HCT116 (cell line): ENCODE data around the gene ICOS. TPM values are rescaled to one million over a fixed set of nuclear protein-coding genes. Genes with fewer than 3 reads are reported as not detected.

Experiments used
- ATAC-seq: fragments of 200-7000 bp; cut with Tn5 transposase; 2 replicates; pipeline ENCODE4 v1.9.1; 2020; ENCODE audit warnings: mild to moderate bottlenecking, moderate library complexity
- BruUV-seq: library from RNA; stranded (reverse); fragments of 400-500 nt; replicated peaks from 2 replicates; lab custom pipeline; 2021; lab: Mats Ljungman, UMichigan
- CTCF ChIA-PET: fragments of 300-600 bp; sonication (Branson Sonifier 250); formaldehyde crosslinking; loops from one replicate; lab custom pipeline; 2021; ENCODE audit warnings: antibody characterized with exemption; lab: Charles Lee
- POLR2A ChIA-PET: fragments of 300-600, 350-600 bp; sonication (Branson Sonifier 250); formaldehyde crosslinking; loops from one replicate; lab custom pipeline; 2021; ENCODE audit warnings: antibody characterized with exemption; lab: Charles Lee
- RAD21 ChIA-PET, 2 experiments: fragments of 300-600 bp; sonication (Branson Sonifier 250); formaldehyde crosslinking; loops; one replicate each; lab custom pipeline; 2023; ENCODE audit warnings: low total read pairs in 2 of 2; ENCODE audit not compliant: uncharacterized antibody in 2 of 2, unreplicated experiment in 2 of 2, low non-redundant PET in 1 of 2; lab: Charles Lee
- DNase-seq: peaks from one replicate; pipeline ENCODE4 v3.0.0-alpha.2; 2010; ENCODE audit warnings: low read depth, low spot score
- H2AFZ ChIP-seq: fragments of 200-600 bp; shearing (Covaris generic), sonication (generic); 2 replicates; pipeline ENCODE4 v1.6.1; 2017; ENCODE audit warnings: low read depth, mixed run types, mixed read lengths, antibody characterized with exemption, low read length; ENCODE audit not compliant: poor library complexity, severe bottlenecking
- H3K27ac ChIP-seq: 2 replicates; pipeline ENCODE4 v1.5.1; 2012; ENCODE audit warnings: low read depth, low read length
- H3K27me3 ChIP-seq: fragments of 200-600 bp; sonication (generic); 2 replicates; pipeline ENCODE4 v1.6.1; 2016; ENCODE audit warnings: mixed run types, low read length, mixed read lengths; ENCODE audit not compliant: insufficient read depth
- H3K36me3 ChIP-seq, 2 experiments: fragments of 200-500 bp in 1 of 2; fragments of 200-600 bp in 1 of 2; sonication (Bioruptor generic) in 1 of 2; sonication (generic) in 1 of 2; 2 replicates each; pipeline versions ENCODE4 v1.5.1 to v1.6.1; 2014 to 2016; ENCODE audit warnings: low read length in 2 of 2, inconsistent platforms in 1 of 2, mixed read lengths in 1 of 2, mixed run types in 1 of 2; ENCODE audit not compliant: insufficient read depth in 2 of 2, control insufficient read depth in 1 of 2
- H3K4me1 ChIP-seq, 2 experiments: fragments of 200-600 bp in 1 of 2; sonication (generic) in 1 of 2; 2 replicates each; pipeline versions ENCODE4 v1.5.1 to v1.6.1; 2012 to 2017; ENCODE audit warnings: low read length in 2 of 2, inconsistent platforms in 1 of 2, mild to moderate bottlenecking in 1 of 2, mixed read lengths in 1 of 2, mixed run types in 1 of 2, moderate library complexity in 1 of 2; ENCODE audit not compliant: insufficient read depth in 2 of 2, control insufficient read depth in 1 of 2
- H3K4me2 ChIP-seq: fragments of 200-600 bp; sonication (generic); 2 replicates; pipeline ENCODE4 v1.6.1; 2017; ENCODE audit warnings: mixed run types, low read length, mixed read lengths
- H3K4me3 ChIP-seq, 2 experiments: fragments of 200-600 bp in 1 of 2; sonication (generic) in 1 of 2; replicated peaks in 1 of 2; 2 replicates each; pipeline ENCODE4 v1.5.1; 2011 to 2016; ENCODE audit warnings: low read length in 2 of 2, control low read depth in 1 of 2, low read depth in 1 of 2, mild to moderate bottlenecking in 1 of 2, mixed read lengths in 1 of 2, mixed run types in 1 of 2
- H3K79me2 ChIP-seq: fragments of 200-600 bp; sonication (generic); 2 replicates; pipeline ENCODE4 v1.6.1; 2017; ENCODE audit warnings: mild to moderate bottlenecking, mixed run types, low read length, moderate library complexity, mixed read lengths; ENCODE audit not compliant: insufficient read depth
- H3K9ac ChIP-seq: fragments of 200-600 bp; sonication (generic); 2 replicates; pipeline ENCODE4 v1.6.1; 2016; ENCODE audit warnings: low read length, mixed read lengths
- H3K9me2 ChIP-seq: fragments of 200-600 bp; sonication (generic), shearing (Covaris generic); 2 replicates; pipeline ENCODE4 v1.6.1; 2017; ENCODE audit warnings: mixed run types, mild to moderate bottlenecking, moderate library complexity; ENCODE audit not compliant: insufficient read depth
- H3K9me3 ChIP-seq, 2 experiments: fragments of 200-500 bp in 1 of 2; fragments of 200-600 bp in 1 of 2; sonication (Bioruptor generic) in 1 of 2; sonication (generic) in 1 of 2; 2 replicates each; pipeline ENCODE4 v1.6.1; 2014 to 2017; ENCODE audit warnings: low read length in 2 of 2, mixed read lengths in 2 of 2, inconsistent platforms in 1 of 2, low read depth in 1 of 2, mild to moderate bottlenecking in 1 of 2, mixed run types in 1 of 2, moderate library complexity in 1 of 2; ENCODE audit not compliant: control insufficient read depth in 1 of 2, insufficient read depth in 1 of 2
- H4K20me1 ChIP-seq: fragments of 200-600 bp; sonication (generic), shearing (Covaris generic); 2 replicates; pipeline ENCODE4 v1.6.1; 2017; ENCODE audit warnings: mixed run types, mild to moderate bottlenecking, moderate library complexity; ENCODE audit not compliant: insufficient read depth
- ATF3 ChIP-seq: IDR thresholded peaks from 2 replicates; pipeline ENCODE4 v1.6.1; 2012
- CEBPB ChIP-seq: IDR thresholded peaks from 2 replicates; pipeline ENCODE4 v1.6.1; 2012; ENCODE audit warnings: low read depth
- EZH2phosphoT487 ChIP-seq: fragments of 200-600 bp; IDR thresholded peaks from 2 replicates; pipeline ENCODE4 v1.6.1; 2018; ENCODE audit warnings: antibody characterized with exemption, borderline replicate concordance
- JUND ChIP-seq: IDR thresholded peaks from 2 replicates; pipeline ENCODE4 v1.6.1; 2012
- MAX ChIP-seq: IDR thresholded peaks from 2 replicates; pipeline ENCODE4 v1.6.1; 2012
- POLR2A ChIP-seq: IDR thresholded peaks from 2 replicates; pipeline ENCODE4 v1.7.0; 2011; ENCODE audit warnings: borderline replicate concordance; ENCODE audit not compliant: insufficient read depth, insufficient read length; ENCODE audit errors: extremely low read depth
- POLR2AphosphoS5 ChIP-seq: IDR thresholded peaks from 2 replicates; pipeline ENCODE4 v1.6.1; 2011; ENCODE audit warnings: mild to moderate bottlenecking, low read depth, low read length, moderate library complexity
- RAD21 ChIP-seq: IDR thresholded peaks from 2 replicates; pipeline ENCODE4 v1.6.1; 2012; ENCODE audit warnings: low read depth, mild to moderate bottlenecking
- REST ChIP-seq: IDR thresholded peaks from 2 replicates; pipeline ENCODE4 v1.6.1; 2012; ENCODE audit warnings: low read depth
- intact Hi-C: fragments of 100-400 bp; cut with micrococcal nuclease; formaldehyde crosslinking; loops from 2 replicates; pipeline ENCODE4 v1.10.0; 2022
- total RNA-seq: library from RNA; stranded (reverse); gene quantifications from one replicate; pipeline ENCODE4 v1.2.1, GENCODE V29; 2021; ENCODE audit not compliant: unreplicated experiment

ICOS gene
- total RNA-seq, 1 experiment from 2014 or later = not detected

GRCh38 chr2:203975912-203976311 lies 39.3 kb downstream of the ICOS start:
- no peak overlapping the region for H3K4me3 ChIP-seq
- TF ChIP-seq EZH2phosphoT487 = no peak
- TF ChIP-seq JUND = no peak
- no peak for TF ChIP-seq RAD21
- TF ChIP-seq POLR2A = no peak
- no peak for TF ChIP-seq ATF3
- TF ChIP-seq MAX = no peak
- no peak for TF ChIP-seq POLR2AphosphoS5
- no peak for TF ChIP-seq REST
- TF ChIP-seq CEBPB = no peak
- no peaks in the 10 kb centered on the region for H3K9me3 ChIP-seq
- no peaks in the 10 kb centered on the region for H4K20me1 ChIP-seq
- no peak overlapping the region for H3K27ac ChIP-seq
- H3K4me2 ChIP-seq = no peak overlapping the region
- DNase-seq (no peak), ATAC-seq (no peak)
- H3K9ac ChIP-seq = no peak overlapping the region
- intact Hi-C loops = no loop called here
- CTCF ChIA-PET = no interaction called here
- H3K27me3 ChIP-seq = peaks cover 21% of the 10 kb centered on the region
- no peaks in the 10 kb centered on the region for H3K36me3 ChIP-seq
- POLR2A ChIA-PET = no interaction called here
- no peaks in the 10 kb centered on the region for H3K79me2 ChIP-seq
- H2AFZ ChIP-seq = no peak overlapping the region
- H3K4me1 ChIP-seq = no peaks in the 10 kb centered on the region
- BruUV-seq = no TSS peak
- no peaks in the 10 kb centered on the region for H3K9me2 ChIP-seq
- RAD21 ChIA-PET = no interaction called here
